Thoracic aorta (tissue), 2 donors: Measurements from ENCODE around the gene AUTS2. TPM values are rescaled to one million over a fixed set of nuclear protein-coding genes. Genes with fewer than 3 reads are reported as not detected.

Experiments used
- ATAC-seq: fragments of 150-250 bp; one replicate; pipeline ENCODE4 v1.8.0; 2017; ENCODE audit warnings: low read depth; ENCODE audit not compliant: insufficient number of reproducible peaks, low FRiP score
- DNase-seq: peaks from one replicate; pipeline ENCODE4 v3.0.0-alpha.2; 2020; ENCODE audit warnings: low spot score
- H3K27ac ChIP-seq, 2 donors: fragments of 200-600 bp; sonication (generic); 1 replicate in 1 of 2; 2 replicates in 1 of 2; pipeline ENCODE4 v1.5.1; 2016; ENCODE audit warnings: mild to moderate bottlenecking in 2 of 2, moderate library complexity in 2 of 2
- H3K27me3 ChIP-seq: fragments of 200-600 bp; sonication (generic); replicated peaks from 2 replicates; pipeline ENCODE4 v1.6.0; 2016; ENCODE audit warnings: mild to moderate bottlenecking; ENCODE audit not compliant: insufficient read depth
- H3K36me3 ChIP-seq: fragments of 200-600 bp; sonication (generic); one replicate; pipeline ENCODE4 v1.5.1; 2016
- H3K4me1 ChIP-seq, 2 donors: fragments of 200-600 bp; sonication (generic); 1 replicate in 1 of 2; 2 replicates in 1 of 2; pipeline versions ENCODE4 v1.5.1 to v1.6.0; 2016; ENCODE audit warnings: low read depth in 2 of 2, mild to moderate bottlenecking in 1 of 2; ENCODE audit not compliant: control insufficient read depth in 1 of 2
- H3K4me3 ChIP-seq: fragments of 200-600 bp; sonication (generic); 2 replicates; pipeline ENCODE4 v1.5.1; 2016; ENCODE audit warnings: mild to moderate bottlenecking
- H3K9me3 ChIP-seq: fragments of 200-600 bp; sonication (generic); 2 replicates; pipeline ENCODE4 v1.5.1; 2016
- total RNA-seq, 2 donors: library from RNA; depleted of rRNA; stranded (reverse); fragments of >200 nt; gene quantifications; one replicate each; pipeline versions ENCODE4 v1.1.0 to v1.2.3, GENCODE V29; 2016
- TF ChIP-seq, protein P1 (sequence below): fragments of 200-600 bp; sonication (generic); IDR thresholded peaks from one replicate; pipeline ENCODE4 v1.5.1; 2019; ENCODE audit warnings: antibody characterized with exemption

AUTS2 gene
- total RNA-seq, 2 donors from 2014 or later: 49.4 to 101 TPM

DNA sequence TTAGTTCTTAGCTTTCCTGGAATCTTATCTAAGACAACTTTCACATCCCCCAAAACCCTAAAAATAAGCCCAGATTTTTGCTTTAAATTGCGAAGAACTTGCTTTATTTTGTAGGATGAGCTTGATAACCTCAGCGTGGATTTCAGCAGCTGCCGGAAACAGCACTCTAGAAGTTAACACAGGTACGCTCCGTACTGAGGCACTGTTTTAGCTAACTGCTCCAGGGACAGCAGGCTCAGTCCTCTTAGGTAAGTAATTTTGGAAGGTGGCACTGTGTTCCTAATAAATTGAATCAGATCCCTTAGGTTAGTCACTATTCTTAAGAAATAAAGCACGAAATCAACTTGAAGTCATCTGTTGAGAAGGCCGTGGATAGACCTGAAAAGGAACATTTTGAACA, 2.2 kb upstream of the AUTS2 start:
- TF ChIP-seq, protein P1, sequence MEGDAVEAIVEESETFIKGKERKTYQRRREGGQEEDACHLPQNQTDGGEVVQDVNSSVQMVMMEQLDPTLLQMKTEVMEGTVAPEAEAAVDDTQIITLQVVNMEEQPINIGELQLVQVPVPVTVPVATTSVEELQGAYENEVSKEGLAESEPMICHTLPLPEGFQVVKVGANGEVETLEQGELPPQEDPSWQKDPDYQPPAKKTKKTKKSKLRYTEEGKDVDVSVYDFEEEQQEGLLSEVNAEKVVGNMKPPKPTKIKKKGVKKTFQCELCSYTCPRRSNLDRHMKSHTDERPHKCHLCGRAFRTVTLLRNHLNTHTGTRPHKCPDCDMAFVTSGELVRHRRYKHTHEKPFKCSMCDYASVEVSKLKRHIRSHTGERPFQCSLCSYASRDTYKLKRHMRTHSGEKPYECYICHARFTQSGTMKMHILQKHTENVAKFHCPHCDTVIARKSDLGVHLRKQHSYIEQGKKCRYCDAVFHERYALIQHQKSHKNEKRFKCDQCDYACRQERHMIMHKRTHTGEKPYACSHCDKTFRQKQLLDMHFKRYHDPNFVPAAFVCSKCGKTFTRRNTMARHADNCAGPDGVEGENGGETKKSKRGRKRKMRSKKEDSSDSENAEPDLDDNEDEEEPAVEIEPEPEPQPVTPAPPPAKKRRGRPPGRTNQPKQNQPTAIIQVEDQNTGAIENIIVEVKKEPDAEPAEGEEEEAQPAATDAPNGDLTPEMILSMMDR: no peak
- Histone ChIP-seq H3K4me3 (no peak overlapping the region), H3K27me3 (no peaks in the 10 kb centered on the region), H3K4me1 (peaks cover 11 to 22% of the 10 kb centered on the region in 2 donors), H3K9me3 (no peaks in the 10 kb centered on the region), H3K36me3 (no peaks in the 10 kb centered on the region), H3K27ac (peak overlapping the region in 1 of 2 donors; percentile 83)
- ATAC-seq (no peak), DNase-seq (no peak)

DNA sequence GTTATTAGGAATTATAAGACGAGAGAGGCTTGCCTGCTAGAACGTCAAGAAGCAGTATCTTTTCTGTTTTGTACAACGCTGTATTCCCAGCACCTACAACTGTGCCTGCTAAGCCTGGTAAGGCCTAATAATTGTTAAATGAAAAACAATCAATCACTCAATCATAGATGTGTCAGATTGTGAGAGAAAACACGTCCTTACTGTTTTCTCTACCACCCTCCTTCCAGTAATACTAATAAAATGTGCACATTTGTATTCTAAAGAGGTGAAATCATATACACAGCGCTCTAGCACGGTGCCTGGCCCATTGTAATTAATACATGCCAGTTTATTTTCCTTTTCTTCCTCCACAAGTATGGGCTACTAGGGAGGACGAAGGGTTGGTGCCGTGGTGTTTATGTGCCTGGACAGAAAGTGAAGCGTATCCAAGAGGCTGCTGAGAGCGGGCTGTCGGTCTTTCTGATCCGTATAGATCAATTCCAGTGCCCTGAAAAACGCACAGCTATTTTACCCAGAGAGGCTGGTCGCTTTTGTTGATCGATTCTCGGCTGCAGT, 1.5 kb upstream of the AUTS2 start:
- Histone ChIP-seq H3K4me1 (peaks cover 11 to 23% of the 10 kb centered on the region in 2 donors), H3K27ac (peak overlapping the region; percentile 79 to 83), H3K9me3 (no peaks in the 10 kb centered on the region), H3K27me3 (no peaks in the 10 kb centered on the region), H3K36me3 (no peaks in the 10 kb centered on the region), H3K4me3 (peak overlapping the region; percentile 98)
- ATAC-seq (no peak), DNase-seq (no peak)
- TF ChIP-seq, protein P1: no peak

DNA sequence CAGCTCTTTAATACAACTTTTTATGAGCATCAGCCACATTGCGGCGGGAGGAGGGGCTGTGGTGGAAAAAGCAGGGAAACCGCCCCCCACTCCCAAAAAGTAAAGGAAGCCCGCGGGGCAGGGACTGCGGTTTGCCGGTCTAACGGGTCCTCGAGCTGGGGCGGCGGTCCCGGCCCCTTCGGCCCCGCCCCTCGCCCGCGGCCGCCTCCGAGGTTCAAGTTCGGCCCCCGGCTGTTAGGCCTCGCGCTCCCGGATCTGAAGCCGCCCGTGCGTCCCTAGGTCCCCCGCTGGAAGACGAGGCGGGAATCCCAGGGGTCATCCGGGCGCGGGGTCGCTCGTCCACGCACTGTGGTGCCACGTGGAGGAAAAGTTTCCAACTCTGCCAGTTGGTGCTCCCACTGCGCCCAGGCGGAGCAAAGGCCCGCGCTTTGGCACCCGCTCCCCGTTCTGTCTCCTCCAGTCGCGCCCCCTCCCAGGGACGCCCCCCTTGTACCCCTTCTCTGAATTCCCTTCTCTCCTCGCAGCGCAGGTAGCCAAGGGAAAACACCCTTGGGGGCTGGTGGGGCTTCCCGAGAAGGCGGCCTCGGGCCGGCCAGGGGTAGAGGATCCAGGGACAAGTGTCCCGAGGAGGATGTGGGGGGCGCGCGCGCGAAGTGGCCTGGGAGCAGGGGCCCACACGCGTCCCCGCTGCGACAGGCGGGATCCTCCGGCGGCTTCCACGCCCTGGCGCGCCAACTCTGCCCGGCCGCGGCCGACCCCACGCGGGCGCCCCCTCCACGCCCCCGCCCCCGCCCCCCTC, 798 bp upstream of the AUTS2 start:
- Histone ChIP-seq H3K27me3 (no peaks in the 10 kb centered on the region), H3K9me3 (no peaks in the 10 kb centered on the region), H3K4me3 (peak overlapping the region; percentile 98), H3K27ac (peak overlapping the region; percentile 79 to 83), H3K36me3 (no peaks in the 10 kb centered on the region), H3K4me1 (peaks cover 11 to 23% of the 10 kb centered on the region in 2 donors)
- DNase-seq: no peak
- ATAC-seq: peak; percentile 7
- TF ChIP-seq, protein P1: no peak

DNA sequence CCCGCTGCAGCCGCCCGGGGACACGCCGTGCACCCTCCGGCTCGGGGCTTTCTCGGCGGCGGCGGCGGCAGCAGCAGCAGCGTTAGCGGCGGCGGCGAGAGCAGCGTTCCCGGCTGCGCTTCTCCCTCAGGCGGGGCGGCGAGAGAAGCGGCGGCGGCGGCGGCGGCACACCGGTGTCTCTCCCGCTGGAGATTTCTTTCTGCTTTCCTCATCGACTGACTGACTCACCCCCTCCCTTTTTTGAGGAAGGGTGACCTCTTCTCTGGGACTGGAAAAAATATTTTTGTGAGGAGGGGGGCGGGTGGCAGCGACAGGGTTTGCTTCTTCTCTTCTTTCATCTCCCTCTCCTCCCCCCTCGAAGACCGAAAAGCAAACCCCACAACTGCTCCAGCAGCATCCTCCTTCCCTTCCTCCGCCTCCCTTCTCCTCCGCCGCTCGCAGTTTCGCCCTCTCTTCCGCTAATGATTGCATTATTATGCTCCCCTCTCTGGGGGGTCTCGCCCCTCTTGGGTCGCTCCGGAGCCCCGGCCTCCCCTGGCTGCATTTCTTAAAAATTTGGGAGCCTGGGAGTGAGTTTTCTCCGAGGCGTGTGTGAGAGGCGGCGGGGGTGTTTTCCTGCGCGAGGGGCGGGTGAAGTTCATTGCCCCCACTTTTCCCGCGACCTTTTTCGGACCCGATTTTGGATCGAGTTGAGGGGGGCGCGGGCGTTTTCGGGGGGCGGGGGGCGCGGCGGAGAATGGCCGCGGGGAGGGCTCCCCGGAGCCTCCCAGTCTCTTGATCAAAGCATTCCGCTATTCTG, 411 bp downstream of the AUTS2 start:
- Histone ChIP-seq H3K9me3 (no peaks in the 10 kb centered on the region), H3K27ac (peak overlapping the region in 1 of 2 donors; percentile 23)
- ATAC-seq: no peak

More for the DNA sequence above, 411 bp downstream of the AUTS2 start:
- no peak for DNase-seq
- H3K27me3 ChIP-seq: no peaks in the 10 kb centered on the region
- H3K4me3 ChIP-seq: peak overlapping the region; percentile 98
- H3K4me1 ChIP-seq: peaks cover 11 to 23% of the 10 kb centered on the region in 2 donors
- H3K36me3 ChIP-seq: no peaks in the 10 kb centered on the region
- TF ChIP-seq, protein P1: no peak
